Fibroblast of mammary gland (primary cell): ENCODE data around the gene IQCE.

ENCODE experiments used
- DNase-seq: peaks from one replicate; pipeline ENCODE4 v3.0.0-alpha.2; 2010; ENCODE audit warnings: low read depth
- H3K4me3 ChIP-seq: 2 replicates; pipeline ENCODE4 v1.5.1; 2011; ENCODE audit warnings: low read depth, mild to moderate bottlenecking, low read length, moderate library complexity; ENCODE audit not compliant: control insufficient read depth
- CTCF ChIP-seq: conservative IDR thresholded peaks from 2 replicates; pipeline ENCODE4 v1.5.1; 2011; ENCODE audit warnings: low read depth, low read length, inconsistent platforms; ENCODE audit not compliant: control insufficient read depth, insufficient read depth

IQCE gene

DNA sequence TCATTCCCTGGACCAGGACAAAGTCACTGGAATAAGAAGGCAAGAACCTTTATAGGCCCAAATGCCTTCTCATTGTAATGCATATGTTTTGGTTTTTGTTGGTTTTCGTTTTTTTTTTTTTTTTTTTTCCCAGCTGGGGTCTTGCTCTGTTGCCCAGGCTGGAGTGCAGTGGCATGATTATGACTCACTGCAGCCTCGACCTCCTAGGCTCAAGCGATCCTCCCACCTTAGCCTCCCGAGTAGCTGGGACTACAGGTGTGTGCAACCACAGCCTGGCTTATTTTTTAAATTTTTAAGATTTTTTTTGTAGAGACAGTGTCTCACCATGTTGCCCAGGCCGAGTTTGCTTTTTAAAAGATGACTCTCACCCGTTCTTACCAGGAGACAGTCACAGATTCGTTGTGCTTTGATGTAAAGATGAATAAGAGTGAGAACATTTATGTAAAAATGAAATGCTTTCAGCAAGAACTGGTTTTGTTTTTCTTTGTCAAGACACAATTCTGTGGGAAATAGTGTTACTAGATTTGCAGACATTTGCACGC, 7.6 kb downstream of the IQCE start:
- no peak for TF ChIP-seq CTCF
- DNase-seq = peak; percentile 6
- H3K4me3 ChIP-seq = no peak overlapping the region

DNA sequence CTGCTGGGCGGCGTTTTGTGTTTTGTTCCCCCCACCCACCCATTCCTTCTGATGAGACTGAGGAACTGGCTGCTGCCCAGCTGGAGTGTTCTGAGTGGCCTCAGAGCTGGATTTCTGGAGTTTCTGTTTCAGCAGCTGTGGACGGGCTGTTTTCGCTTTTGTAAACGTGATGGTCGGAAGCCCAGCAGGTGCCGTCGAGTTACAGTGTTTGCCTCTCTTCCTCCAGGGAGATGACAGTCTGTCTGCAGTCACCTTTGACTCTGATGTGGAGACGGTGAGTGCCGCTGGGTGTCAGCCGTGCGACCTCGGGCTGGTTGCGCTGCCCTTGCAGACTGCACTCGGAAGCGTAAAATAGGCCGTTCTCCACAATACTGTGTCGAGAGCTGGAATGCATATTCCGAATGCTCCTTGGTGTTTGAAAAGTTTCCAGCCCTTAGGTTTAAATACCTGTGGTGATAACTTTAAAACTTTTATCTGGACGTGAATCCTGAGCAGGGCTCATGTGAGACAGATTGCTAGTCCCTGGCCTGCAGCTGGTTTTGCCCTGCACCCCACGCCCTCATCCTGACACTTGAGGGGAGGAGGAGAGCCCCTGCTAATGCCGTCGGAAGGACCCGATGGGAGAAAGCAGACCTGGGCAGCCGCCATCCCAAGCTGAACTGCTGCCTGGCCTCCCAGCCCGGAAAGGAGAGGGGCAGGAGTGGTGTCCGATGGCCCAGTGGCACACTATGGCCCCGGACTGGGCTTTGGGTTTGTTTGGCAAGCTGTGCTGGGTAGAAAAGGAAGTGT, 8.3 kb downstream of the IQCE start:
- H3K4me3 ChIP-seq = peak overlapping the region; percentile 12
- DNase-seq = peak; percentile 16
- no peak for TF ChIP-seq CTCF

DNA sequence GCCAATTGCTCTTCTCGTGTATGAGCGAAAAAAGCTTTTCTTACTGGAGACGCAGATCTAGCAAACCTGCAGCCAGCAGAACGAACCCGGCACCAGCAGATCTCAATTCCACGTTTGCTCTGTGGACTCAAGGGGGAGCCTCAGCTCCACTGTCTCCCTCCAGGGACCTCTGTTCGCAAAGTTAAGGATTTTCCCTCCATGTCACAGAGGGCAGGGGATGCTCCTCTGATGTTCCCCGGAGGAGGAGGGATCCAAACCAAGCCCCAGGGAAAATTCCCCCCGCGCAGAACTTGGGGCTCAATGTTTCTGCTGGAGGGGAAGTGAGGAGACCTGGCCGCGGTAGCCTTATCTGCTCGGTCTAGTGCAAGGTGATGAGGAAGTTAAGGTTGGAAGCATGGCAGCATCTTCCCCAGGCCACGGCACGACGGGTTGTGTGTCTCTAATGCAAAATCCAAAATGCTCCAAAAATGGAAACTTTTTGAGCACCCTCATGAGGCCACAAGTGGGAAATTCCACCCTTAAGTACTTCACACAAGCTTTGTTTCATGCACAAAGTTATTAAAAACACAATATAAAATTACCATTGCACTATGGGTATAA, 9.0 kb downstream of the IQCE start:
- no peak overlapping the region for H3K4me3 ChIP-seq
- DNase-seq = peak; percentile 61
- TF ChIP-seq CTCF = peak; percentile 66

- H3K4me3 ChIP-seq = no peak overlapping the region
- no peak for TF ChIP-seq CTCF
- no peak for DNase-seq
Observed at GRCh38 chr7:2568521-2569223, 9.9 kb downstream of the IQCE start.

GRCh38 chr7:2569421-2569820, 10.6 kb downstream of the IQCE start:
- no peak overlapping the region for H3K4me3 ChIP-seq
- TF ChIP-seq CTCF = no peak
- DNase-seq = no peak

DNA sequence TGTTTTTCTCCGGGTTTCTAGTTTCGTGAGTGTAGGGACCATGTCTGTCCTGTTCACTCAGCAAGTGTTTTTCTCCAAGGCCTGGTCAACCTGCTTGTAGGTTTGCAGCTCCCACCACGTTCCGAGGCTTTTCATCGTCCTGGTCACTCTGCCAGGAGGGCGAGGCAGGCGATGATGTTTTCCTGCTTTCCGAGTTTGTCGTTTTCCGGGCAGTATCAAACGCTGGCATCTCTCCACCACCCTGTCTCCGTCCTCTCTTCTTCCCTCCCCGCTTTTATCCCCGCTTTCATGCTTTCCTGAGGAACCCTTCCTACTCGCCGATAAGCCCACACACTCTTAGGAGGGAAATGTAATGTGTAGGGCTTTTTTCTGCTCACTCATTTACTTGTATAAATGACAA, 11.2 kb downstream of the IQCE start:
- TF ChIP-seq CTCF = no peak
- no peak overlapping the region for H3K4me3 ChIP-seq
- no peak for DNase-seq
